Lower lobe of right lung (tissue), 2 donors: Measurements from ENCODE around the gene SRD5A1. TPM values are rescaled to one million over a fixed set of nuclear protein-coding genes. Genes with fewer than 3 reads are reported as not detected.

Experiments
- ATAC-seq, 2 donors: fragments of 200-7000 bp; cut with Tn5 transposase; one replicate each; pipeline ENCODE4 v1.9.1; 2020 to 2022; ENCODE audit warnings: mild to moderate bottlenecking in 2 of 2, moderate library complexity in 2 of 2
- DNase-seq: peaks from one replicate; pipeline ENCODE4 v3.0.0-alpha.2; 2020
- H3K27ac ChIP-seq: fragments of 200-600 bp; one replicate; pipeline ENCODE4 v1.8.0; 2022
- H3K27me3 ChIP-seq: fragments of 200-600 bp; one replicate; pipeline ENCODE4 v1.8.0; 2022; ENCODE audit warnings: low read depth
- H3K36me3 ChIP-seq: fragments of 200-600 bp; one replicate; pipeline ENCODE4 v1.8.0; 2022; ENCODE audit warnings: mild to moderate bottlenecking
- H3K4me1 ChIP-seq: fragments of 200-600 bp; one replicate; pipeline ENCODE4 v1.8.0; 2022
- H3K4me3 ChIP-seq: fragments of 200-600 bp; one replicate; pipeline ENCODE4 v1.8.0; 2022; ENCODE audit warnings: mild to moderate bottlenecking
- H3K9me3 ChIP-seq: fragments of 200-600 bp; one replicate; pipeline ENCODE4 v1.8.0; 2022
- CTCF ChIP-seq: fragments of 200-600 bp; IDR thresholded peaks from one replicate; pipeline ENCODE4 v1.8.0; 2022; ENCODE audit warnings: antibody characterized with exemption, mild to moderate bottlenecking
- intact Hi-C: fragments of 100-400 bp; cut with DNase I; formaldehyde crosslinking; loops from one replicate; pipeline ENCODE4 v1.11.0; 2022
- total RNA-seq: library from RNA; stranded (reverse); fragmentation: NEBNext Ultra II Directional; extraction: Animal tissue kit (Norgen Biotek cat#: 25700); gene quantifications from one replicate; pipeline ENCODE4 v1.2.1, GENCODE V29; 2021
- donor health status: DM: no; HTN: yes; CAD: no; lungs with severe emphysema.

The SRD5A1 gene
- total RNA-seq, 1 donor from 2014 or later, result 8.3 TPM

- H3K9me3 ChIP-seq, result peaks cover 4% of the 10 kb centered on the region
- no peak overlapping the region for H3K4me3 ChIP-seq
- no peaks in the 10 kb centered on the region for H3K27me3 ChIP-seq
- no peaks in the 10 kb centered on the region for H3K36me3 ChIP-seq
- DNase-seq (no peak), ATAC-seq (no peak)
- intact Hi-C loops, result no loop called here
- no peak for TF ChIP-seq CTCF
- no peak overlapping the region for H3K27ac ChIP-seq
- no peaks in the 10 kb centered on the region for H3K4me1 ChIP-seq
These were observed 42.7 kb downstream of the SRD5A1 start for GRCh38 chr5:6675784-6676491.

- Histone ChIP-seq H3K27ac (no peak overlapping the region), H3K27me3 (no peaks in the 10 kb centered on the region), H3K4me3 (no peak overlapping the region), H3K9me3 (peaks cover 4% of the 10 kb centered on the region), H3K36me3 (no peaks in the 10 kb centered on the region), H3K4me1 (no peaks in the 10 kb centered on the region)
- intact Hi-C loops, result no loop called here
- ATAC-seq (no peak), DNase-seq (no peak)
- TF ChIP-seq CTCF, result no peak
These were observed 43.5 kb downstream of the SRD5A1 start for GRCh38 chr5:6676702-6677101.

- no peaks in the 10 kb centered on the region for H3K27me3 ChIP-seq
- intact Hi-C loops, result no loop called here
- H3K4me3 ChIP-seq, result no peak overlapping the region
- no peak overlapping the region for H3K27ac ChIP-seq
- peaks cover under 1% of the 10 kb centered on the region for H3K9me3 ChIP-seq
- ATAC-seq (no peak), DNase-seq (no peak)
- H3K4me1 ChIP-seq, result no peaks in the 10 kb centered on the region
- no peak for TF ChIP-seq CTCF
- H3K36me3 ChIP-seq, result no peaks in the 10 kb centered on the region
These were observed 45.1 kb downstream of the SRD5A1 start for GRCh38 chr5:6678385-6678784.

- ATAC-seq (no peak), DNase-seq (no peak)
- Histone ChIP-seq H3K36me3 (no peaks in the 10 kb centered on the region), H3K4me3 (no peak overlapping the region), H3K4me1 (no peaks in the 10 kb centered on the region), H3K27me3 (peaks cover 3% of the 10 kb centered on the region), H3K27ac (no peak overlapping the region), H3K9me3 (no peaks in the 10 kb centered on the region)
- TF ChIP-seq CTCF, result no peak
- intact Hi-C loops, result no loop called here
These were observed 47.7 kb downstream of the SRD5A1 start for GRCh38 chr5:6680922-6681321.

GRCh38 chr5:6681682-6682081 lies 48.4 kb downstream of the SRD5A1 start:
- peaks cover under 1% of the 10 kb centered on the region for H3K4me1 ChIP-seq
- intact Hi-C loops, result no loop called here
- peaks cover 3% of the 10 kb centered on the region for H3K27me3 ChIP-seq
- H3K36me3 ChIP-seq, result no peaks in the 10 kb centered on the region
- H3K9me3 ChIP-seq, result no peaks in the 10 kb centered on the region
- no peak for ATAC-seq
- DNase-seq, result no peak
- no peak overlapping the region for H3K4me3 ChIP-seq
- no peak for TF ChIP-seq CTCF
- no peak overlapping the region for H3K27ac ChIP-seq
